ENCODE data around the gene EDN3.

- no peak for TF ChIP-seq POLR2A (IDR thresholded peaks at IDR 0.05; ENCODE audit: low read depth, low read length)
- TF ChIP-seq TAF1 (IDR thresholded peaks at IDR 0.05; ENCODE audit: low read depth, low read length) = no peak
- no peak for TF ChIP-seq POLR2AphosphoS5 (IDR thresholded peaks at IDR 0.05; ENCODE audit: low read depth, low read length)
Observed at GRCh38 chr20:59322585-59323454, 22.4 kb downstream of the EDN3 start.

All from GM12891 (cell line).